Thyroid gland (tissue), 4 donors: Measurements from ENCODE around the gene CST3.

Experiments
- POLR2A ChIP-seq, 2 donors: fragments of 450-650 bp; IDR thresholded peaks; one replicate each; pipeline ENCODE4 v1.6.1; 2017; ENCODE audit warnings: antibody characterized with exemption in 2 of 2, mild to moderate bottlenecking in 2 of 2, moderate library complexity in 1 of 2
- TF ChIP-seq, protein P1 (sequence below), 6 experiments: fragments of 200-600 bp in 3 of 6; fragments of 450-650 bp in 3 of 6; sonication (generic) in 3 of 6; IDR thresholded peaks; one replicate each; pipeline ENCODE4 v1.5.1; 2016 to 2019; ENCODE audit warnings: antibody characterized with exemption in 6 of 6, mild to moderate bottlenecking in 2 of 6, inconsistent platforms in 1 of 6, moderate library complexity in 1 of 6

DNA sequence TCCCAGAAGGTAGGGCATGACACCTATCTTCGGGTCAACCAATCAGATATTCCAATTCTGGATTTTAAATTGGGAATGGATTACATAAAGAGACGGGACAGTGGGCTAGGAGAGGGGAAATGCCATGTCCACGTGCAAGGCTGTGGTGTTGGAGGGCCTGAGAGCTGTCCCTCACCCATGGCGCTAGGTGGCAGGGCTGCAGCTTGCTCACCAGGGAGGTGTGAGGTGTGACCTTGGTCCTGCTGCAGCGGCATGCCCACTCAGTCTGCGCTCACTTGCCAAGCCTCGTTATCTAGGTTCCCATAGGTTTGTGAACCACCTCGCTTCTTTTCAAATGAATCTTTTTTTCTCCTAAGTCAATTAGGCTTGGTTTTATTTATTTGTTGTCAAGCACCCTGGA lies 19.4 kb upstream of the CST3 start:
- TF ChIP-seq, protein P1, sequence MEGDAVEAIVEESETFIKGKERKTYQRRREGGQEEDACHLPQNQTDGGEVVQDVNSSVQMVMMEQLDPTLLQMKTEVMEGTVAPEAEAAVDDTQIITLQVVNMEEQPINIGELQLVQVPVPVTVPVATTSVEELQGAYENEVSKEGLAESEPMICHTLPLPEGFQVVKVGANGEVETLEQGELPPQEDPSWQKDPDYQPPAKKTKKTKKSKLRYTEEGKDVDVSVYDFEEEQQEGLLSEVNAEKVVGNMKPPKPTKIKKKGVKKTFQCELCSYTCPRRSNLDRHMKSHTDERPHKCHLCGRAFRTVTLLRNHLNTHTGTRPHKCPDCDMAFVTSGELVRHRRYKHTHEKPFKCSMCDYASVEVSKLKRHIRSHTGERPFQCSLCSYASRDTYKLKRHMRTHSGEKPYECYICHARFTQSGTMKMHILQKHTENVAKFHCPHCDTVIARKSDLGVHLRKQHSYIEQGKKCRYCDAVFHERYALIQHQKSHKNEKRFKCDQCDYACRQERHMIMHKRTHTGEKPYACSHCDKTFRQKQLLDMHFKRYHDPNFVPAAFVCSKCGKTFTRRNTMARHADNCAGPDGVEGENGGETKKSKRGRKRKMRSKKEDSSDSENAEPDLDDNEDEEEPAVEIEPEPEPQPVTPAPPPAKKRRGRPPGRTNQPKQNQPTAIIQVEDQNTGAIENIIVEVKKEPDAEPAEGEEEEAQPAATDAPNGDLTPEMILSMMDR (IDR thresholded peaks at IDR 0.05) = no peak
- no peak for TF ChIP-seq POLR2A (IDR thresholded peaks at IDR 0.05)
